GM18505 (cell line): ENCODE data around the gene HOXA5.

Experiments
- ATAC-seq: cut with Tn5 transposase; IDR thresholded peaks from one replicate; pipeline ENCODE4 v1.9.1; 2021; ENCODE audit not compliant: unreplicated experiment
- POLR2A ChIP-seq: IDR thresholded peaks from 4 replicates; pipeline ENCODE4 v1.6.1; 2011; ENCODE audit warnings: borderline replicate concordance; ENCODE audit not compliant: insufficient read depth, insufficient read length; ENCODE audit errors: extremely low read depth

Gene HOXA5

GRCh38 chr7:27102581-27103442 is 40.7 kb downstream of the HOXA5 start, which contains the start of gene HOXA2:
TSS of gene HOXA2 (minus strand) at chr7:27102683. CDS start at chr7:27102500, 183 bp downstream.
- ATAC-seq = no peak
- no peak for TF ChIP-seq POLR2A

- TF ChIP-seq POLR2A = no peak
- ATAC-seq = no peak
Measured at GRCh38 chr7:27101957-27102580, 41.4 kb downstream of the HOXA5 start.

GRCh38 chr7:27101171-27101956 is 42.1 kb downstream of the HOXA5 start:
- no peak for ATAC-seq
- no peak for TF ChIP-seq POLR2A

GRCh38 chr7:27100694-27101170 is 42.7 kb downstream of the HOXA5 start:
- no peak for TF ChIP-seq POLR2A
- no peak for ATAC-seq

GRCh38 chr7:27099453-27100370 is 43.8 kb downstream of the HOXA5 start:
- no peak for TF ChIP-seq POLR2A
- ATAC-seq = no peak

GRCh38 chr7:27098578-27099451 is 44.7 kb downstream of the HOXA5 start:
- TF ChIP-seq POLR2A = no peak
- ATAC-seq = no peak

- no peak for ATAC-seq
- no peak for TF ChIP-seq POLR2A
Measured at GRCh38 chr7:27097686-27098577, 45.5 kb downstream of the HOXA5 start.

GRCh38 chr7:27096768-27097514 is 46.5 kb downstream of the HOXA5 start:
- no peak for ATAC-seq
- no peak for TF ChIP-seq POLR2A

GRCh38 chr7:27095897-27096767 is 47.3 kb downstream of the HOXA5 start, which contains the start of gene HOXA1:
TSS of gene HOXA1 (minus strand) at chr7:27096000. CDS start at chr7:27095912, 88 bp downstream.
- TF ChIP-seq POLR2A = peak; percentile 65
- ATAC-seq = peak; percentile 81
